Chondrocyte (in vitro differentiated cells): ENCODE results near the gene DGKD. TPM values are rescaled to one million over a fixed set of nuclear protein-coding genes. Genes with fewer than 3 reads are reported as not detected.

Experiments used
- DNase-seq: peaks from one replicate; pipeline ENCODE4 v3.0.0; 2021; ENCODE audit warnings: mixed read lengths, low spot score
- H3K27ac Mint-ChIP-seq: one replicate; pipeline ENCODE4 v1.8.0; 2021; ENCODE audit warnings: mild to moderate bottlenecking, moderate library complexity, mixed read lengths; ENCODE audit not compliant: unreplicated experiment
- H3K27me3 Mint-ChIP-seq: 2 replicates; pipeline ENCODE4 v1.8.0; 2021; ENCODE audit warnings: low read depth, mixed read lengths
- H3K36me3 Mint-ChIP-seq: 2 replicates; pipeline ENCODE4 v1.8.0; 2021; ENCODE audit warnings: low read depth, mixed read lengths
- H3K4me1 Mint-ChIP-seq: 2 replicates; pipeline ENCODE4 v1.8.0; 2021; ENCODE audit warnings: low read depth, mild to moderate bottlenecking, mixed read lengths
- H3K4me3 Mint-ChIP-seq: one replicate; pipeline ENCODE4 v1.8.0; 2021; ENCODE audit warnings: mild to moderate bottlenecking, moderate library complexity, mixed read lengths; ENCODE audit not compliant: unreplicated experiment
- H3K9me3 Mint-ChIP-seq: 2 replicates; pipeline ENCODE4 v1.8.0; 2021; ENCODE audit warnings: low read depth, mixed read lengths
- CTCF ChIP-seq: fragments of 200-600 bp; sonication (generic); IDR thresholded peaks from 2 replicates; pipeline ENCODE4 v1.5.0; 2021; ENCODE audit warnings: antibody characterized with exemption, mild to moderate bottlenecking, moderate library complexity
- total RNA-seq: library from RNA; stranded (reverse); gene quantifications from 3 replicates; pipeline ENCODE4 v1.2.1, GENCODE V29; 2021

DGKD gene
- total RNA-seq, 1 donor from 2014 or later, result 66.3 TPM

GRCh38 chr2:233456934-233457333 is 102.6 kb downstream of the DGKD start:
- no peaks in the 10 kb centered on the region for H3K4me1 Mint-ChIP-seq
- no peaks in the 10 kb centered on the region for H3K9me3 Mint-ChIP-seq
- no peak for TF ChIP-seq CTCF
- no peak overlapping the region for H3K4me3 Mint-ChIP-seq
- H3K36me3 Mint-ChIP-seq, result peaks cover 44% of the 10 kb centered on the region
- DNase-seq, result peak; percentile 41
- H3K27ac Mint-ChIP-seq, result no peak overlapping the region
- no peaks in the 10 kb centered on the region for H3K27me3 Mint-ChIP-seq

GRCh38 chr2:233457356-233457755 is 103.1 kb downstream of the DGKD start:
- no peak for TF ChIP-seq CTCF
- no peaks in the 10 kb centered on the region for H3K9me3 Mint-ChIP-seq
- H3K27ac Mint-ChIP-seq, result peak overlapping the region; percentile 6
- H3K4me3 Mint-ChIP-seq, result no peak overlapping the region
- peaks cover 41% of the 10 kb centered on the region for H3K36me3 Mint-ChIP-seq
- peak; percentile 59 for DNase-seq
- no peaks in the 10 kb centered on the region for H3K27me3 Mint-ChIP-seq
- H3K4me1 Mint-ChIP-seq, result no peaks in the 10 kb centered on the region

- H3K4me3 Mint-ChIP-seq, result no peak overlapping the region
- no peaks in the 10 kb centered on the region for H3K27me3 Mint-ChIP-seq
- peaks cover 41% of the 10 kb centered on the region for H3K36me3 Mint-ChIP-seq
- no peak for TF ChIP-seq CTCF
- no peak overlapping the region for H3K27ac Mint-ChIP-seq
- H3K4me1 Mint-ChIP-seq, result no peaks in the 10 kb centered on the region
- DNase-seq, result peak; percentile 79
- no peaks in the 10 kb centered on the region for H3K9me3 Mint-ChIP-seq
These were observed 103.8 kb downstream of the DGKD start for GRCh38 chr2:233458031-233458610.

DNA sequence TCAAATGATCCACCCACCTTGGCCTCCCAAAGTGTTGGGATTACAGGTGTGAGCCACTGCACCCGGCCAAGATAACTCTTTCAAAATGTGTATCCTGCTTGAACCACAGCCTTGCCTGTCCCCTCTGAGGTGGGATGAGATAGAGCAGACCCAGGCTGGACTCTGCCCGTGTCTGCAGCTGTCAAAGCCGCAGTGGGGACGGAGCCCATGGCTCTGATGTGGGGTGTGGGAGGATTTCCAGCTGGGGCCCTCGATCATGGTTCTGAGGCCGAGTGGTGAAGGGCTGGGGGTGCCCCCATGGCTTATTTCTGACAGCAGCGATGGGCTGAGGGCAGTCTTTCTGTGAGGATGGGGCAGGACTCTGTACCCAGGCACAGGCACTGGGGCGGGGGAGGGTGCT is 104.5 kb downstream of the DGKD start:
- Mint-ChIP-seq H3K36me3 (peaks cover 38% of the 10 kb centered on the region), H3K9me3 (no peaks in the 10 kb centered on the region), H3K4me1 (no peaks in the 10 kb centered on the region), H3K27ac (no peak overlapping the region), H3K27me3 (no peaks in the 10 kb centered on the region), H3K4me3 (no peak overlapping the region)
- no peak for DNase-seq
- TF ChIP-seq CTCF, result no peak

DNA sequence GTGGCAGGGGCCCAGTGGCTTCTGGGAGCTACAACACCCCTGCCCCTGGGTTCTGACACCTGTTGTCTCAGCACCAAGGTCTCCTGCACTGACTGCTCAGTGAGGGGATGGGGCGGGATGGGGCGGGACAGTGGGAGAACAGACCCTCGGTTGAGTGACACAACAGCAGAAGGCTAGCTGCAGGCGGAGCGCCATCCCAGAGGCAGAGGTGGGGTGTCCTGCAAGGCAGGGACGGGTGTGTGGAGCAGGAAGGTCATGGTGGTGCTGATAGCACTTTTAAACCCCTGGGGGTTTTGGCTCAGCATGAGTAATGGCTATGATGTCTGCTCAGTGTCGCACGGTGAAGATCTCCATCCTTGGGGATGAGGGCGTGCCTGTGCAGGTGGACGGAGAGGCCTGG is 105.1 kb downstream of the DGKD start:
- H3K9me3 Mint-ChIP-seq, result no peaks in the 10 kb centered on the region
- DNase-seq, result no peak
- H3K36me3 Mint-ChIP-seq, result peaks cover 37% of the 10 kb centered on the region
- H3K4me1 Mint-ChIP-seq, result no peaks in the 10 kb centered on the region
- H3K27ac Mint-ChIP-seq, result no peak overlapping the region
- no peak overlapping the region for H3K4me3 Mint-ChIP-seq
- H3K27me3 Mint-ChIP-seq, result no peaks in the 10 kb centered on the region
- TF ChIP-seq CTCF, result no peak
